A673 (cell line): Measurements from ENCODE around the gene MARK1. TPM values are rescaled to one million over a fixed set of nuclear protein-coding genes. Genes with fewer than 3 reads are reported as not detected.

ENCODE experiments used
- BruUV-seq: library from RNA; stranded (reverse); fragments of 400-500 nt; replicated peaks from 2 replicates; lab custom pipeline; 2021; lab: Mats Ljungman, UMichigan
- CTCF ChIA-PET: fragments of 300-600 bp; sonication (Branson Sonifier 250); formaldehyde crosslinking; loops from one replicate; lab custom pipeline; 2022; ENCODE audit warnings: antibody characterized with exemption; lab: Charles Lee
- POLR2A ChIA-PET: fragments of 300-600 bp; sonication (Branson Sonifier 250); formaldehyde crosslinking; loops from one replicate; lab custom pipeline; 2022; ENCODE audit warnings: antibody characterized with exemption; ENCODE audit not compliant: low non-redundant PET; lab: Charles Lee
- DNase-seq: peaks from one replicate; pipeline ENCODE4 v3.0.0-alpha.2; 2015; ENCODE audit warnings: low spot score
- H3K27ac ChIP-seq: fragments of 200-600 bp; sonication (generic); 2 replicates; pipeline ENCODE4 v1.5.1; 2016; ENCODE audit warnings: mixed run types, low read depth, mild to moderate bottlenecking, mixed read lengths, antibody characterized with exemption, low read length; ENCODE audit not compliant: poor library complexity, severe bottlenecking
- H3K27me3 ChIP-seq: fragments of 200-600 bp; sonication (generic); replicated peaks from 2 replicates; pipeline ENCODE4 v1.6.1; 2017; ENCODE audit warnings: mixed run types, low read depth, mild to moderate bottlenecking, mixed read lengths, antibody characterized with exemption, low read length; ENCODE audit not compliant: insufficient read depth, poor library complexity
- H3K36me3 ChIP-seq: fragments of 200-600 bp; sonication (generic); 2 replicates; pipeline ENCODE4 v1.6.1; 2016; ENCODE audit warnings: mixed run types, mild to moderate bottlenecking, mixed read lengths, antibody characterized with exemption, low read length; ENCODE audit not compliant: insufficient read depth, poor library complexity, severe bottlenecking
- H3K4me1 ChIP-seq: fragments of 200-600 bp; sonication (generic); 2 replicates; pipeline ENCODE4 v1.6.1; 2017; ENCODE audit warnings: mixed run types, mild to moderate bottlenecking, mixed read lengths, antibody characterized with exemption, low read length; ENCODE audit not compliant: insufficient read depth, poor library complexity, severe bottlenecking
- H3K4me3 ChIP-seq: fragments of 200-600 bp; sonication (generic); 2 replicates; pipeline ENCODE4 v1.5.1; 2016; ENCODE audit warnings: low read depth, mixed run types, mild to moderate bottlenecking, mixed read lengths, low read length; ENCODE audit not compliant: poor library complexity, severe bottlenecking
- H3K9me3 ChIP-seq: fragments of 200-600 bp; sonication (generic); 2 replicates; pipeline ENCODE4 v1.6.1; 2016; ENCODE audit warnings: mixed run types, low read depth, mild to moderate bottlenecking, mixed read lengths, antibody characterized with exemption, low read length; ENCODE audit not compliant: poor library complexity, severe bottlenecking
- CTCF ChIP-seq: fragments of 300-800, 200-600 bp; sonication (generic); conservative IDR thresholded peaks from 2 replicates; pipeline ENCODE4 v1.5.1; 2017; ENCODE audit warnings: low read depth, mild to moderate bottlenecking, antibody characterized with exemption, low read length, moderate library complexity, mixed read lengths
- EZH2 ChIP-seq: fragments of 200-600 bp; sonication (generic); IDR thresholded peaks from 2 replicates; pipeline ENCODE4 v1.6.1; 2017; ENCODE audit warnings: borderline replicate concordance, low read depth, mild to moderate bottlenecking, mixed read lengths, antibody characterized with exemption, low read length; ENCODE audit not compliant: poor library complexity, severe bottlenecking
- intact Hi-C: fragments of 100-400 bp; cut with micrococcal nuclease; formaldehyde crosslinking; loops from one replicate; pipeline ENCODE4 v1.10.0; 2022; ENCODE audit not compliant: unreplicated experiment
- total RNA-seq: library from RNA; stranded (reverse); gene quantifications from 2 replicates; pipeline ENCODE4 v1.2.3, GENCODE V29; 2021

MARK1 gene
- total RNA-seq, 1 experiment from 2014 or later = 5.1 TPM

DNA sequence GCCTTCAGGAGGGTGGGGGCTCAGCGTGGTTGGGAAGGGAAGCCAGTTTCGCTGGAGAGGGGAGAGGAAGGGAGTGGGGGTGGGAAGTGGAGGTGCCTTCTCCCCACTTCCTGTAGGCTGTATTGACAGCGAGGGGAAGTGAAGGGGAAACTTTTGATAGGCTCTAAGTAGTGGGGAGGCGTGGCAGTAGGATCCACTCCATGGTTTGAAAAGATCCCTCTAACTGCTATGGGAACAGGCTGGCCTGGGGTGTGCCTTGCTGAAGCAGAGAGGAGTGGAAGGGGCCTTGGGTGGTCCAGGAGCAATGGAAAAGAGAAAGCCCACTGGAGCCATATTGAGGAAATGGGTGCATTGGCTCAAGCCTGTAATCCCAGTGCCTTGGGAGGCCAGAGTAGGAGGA is 182.4 kb downstream of the MARK1 start:
- Histone ChIP-seq H3K27ac (no peak overlapping the region), H3K36me3 (no peaks in the 10 kb centered on the region), H3K4me3 (no peak overlapping the region), H3K27me3 (peaks cover 3% of the 10 kb centered on the region), H3K4me1 (no peaks in the 10 kb centered on the region), H3K9me3 (no peaks in the 10 kb centered on the region)
- POLR2A ChIA-PET = no interaction called here
- no TSS peak for BruUV-seq
- CTCF ChIA-PET = interaction anchor here (1.2 kb wide), 1 partner anchor 23 kb away, joined by 3 read pairs; no protein-coding TSS in a partner anchor
- intact Hi-C loops = no loop called here
- no peak for DNase-seq
- TF ChIP-seq CTCF = no peak
- TF ChIP-seq EZH2 = no peak

- no peak overlapping the region for H3K27ac ChIP-seq
- peaks cover 3% of the 10 kb centered on the region for H3K27me3 ChIP-seq
- no peaks in the 10 kb centered on the region for H3K36me3 ChIP-seq
- H3K4me1 ChIP-seq = no peaks in the 10 kb centered on the region
- DNase-seq = no peak
- ChIA-PET POLR2A (no interaction called here), CTCF (interaction anchor here (1.2 kb wide), 1 partner anchor 22 kb away, joined by 3 read pairs; no protein-coding TSS in a partner anchor)
- no TSS peak for BruUV-seq
- TF ChIP-seq CTCF = no peak
- no peak for TF ChIP-seq EZH2
- H3K4me3 ChIP-seq = no peak overlapping the region
- H3K9me3 ChIP-seq = no peaks in the 10 kb centered on the region
- intact Hi-C loops = no loop called here
Measured at GRCh38 chr1:220711056-220711809, 183.3 kb downstream of the MARK1 start.

Other genes with a start within 250 kb of the MARK1 start
- gene C1orf115, start 162.2 kb downstream of the MARK1 start, total RNA-seq = 0.11 and 0.44 TPM in 2 replicates
- 0.55 TPM in 1 of 2 replicates, not detected in the other for gene MTARC2, start 220.2 kb downstream of the MARK1 start, total RNA-seq